Stimulated activated CD8-positive, alpha-beta memory T cell treated with anti-CD3 and anti-CD28 coated beads, Interleukin-7, amount 100 ng/mL, for 4 hours (primary cell): Measurements from ENCODE around the gene ERCC3.
"Not testable (repeated sequence)": the region's sequence is repeated elsewhere in the genome, so short reads cannot be mapped to it uniquely, and the experiment has no call there.

Experiments used
- DNase-seq, 2 donors: peaks; one replicate each; pipeline ENCODE4 v3.0.0-alpha.2; 2020; ENCODE audit warnings: low read depth in 2 of 2

The ERCC3 gene

DNA sequence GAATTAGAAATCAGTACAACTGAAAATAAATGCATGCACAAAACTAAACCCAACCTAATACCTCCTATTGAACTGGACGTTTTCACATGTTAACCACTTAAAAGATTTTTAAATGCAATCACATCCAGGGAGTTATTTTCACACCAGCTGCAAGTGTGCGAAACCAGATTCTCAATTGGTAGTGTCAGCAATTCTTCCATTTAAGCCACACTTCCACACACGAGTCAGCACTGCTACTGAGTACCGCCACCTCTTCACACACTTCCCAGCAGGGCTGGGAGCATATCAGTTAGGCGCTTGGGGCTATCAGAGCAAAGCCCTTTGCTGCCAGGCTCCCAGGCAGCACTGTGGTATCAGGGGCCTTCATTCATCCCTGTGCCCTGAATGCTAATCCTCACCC lies 14.2 kb downstream of the ERCC3 start:
- DNase-seq = no peak

DNA sequence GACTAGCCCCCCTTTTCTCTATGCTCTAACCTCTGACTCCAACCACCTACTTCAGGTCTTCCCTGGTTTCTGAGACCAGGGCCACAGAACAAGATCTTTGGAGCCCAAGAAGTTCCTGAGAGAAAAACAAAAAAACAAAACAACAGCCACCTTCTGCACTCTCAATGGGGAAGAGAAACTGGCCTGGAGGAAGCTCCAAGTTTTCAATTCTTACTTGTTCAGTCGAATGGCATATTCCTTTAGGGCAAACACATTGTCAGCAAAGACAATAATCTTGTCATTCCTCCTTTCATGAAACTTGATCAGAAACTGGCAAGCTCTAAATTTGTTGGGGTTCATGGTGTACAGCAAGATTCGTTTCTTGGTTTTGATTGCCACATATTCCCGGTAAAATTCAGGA lies 15.0 kb downstream of the ERCC3 start:
- no peak for DNase-seq

DNA sequence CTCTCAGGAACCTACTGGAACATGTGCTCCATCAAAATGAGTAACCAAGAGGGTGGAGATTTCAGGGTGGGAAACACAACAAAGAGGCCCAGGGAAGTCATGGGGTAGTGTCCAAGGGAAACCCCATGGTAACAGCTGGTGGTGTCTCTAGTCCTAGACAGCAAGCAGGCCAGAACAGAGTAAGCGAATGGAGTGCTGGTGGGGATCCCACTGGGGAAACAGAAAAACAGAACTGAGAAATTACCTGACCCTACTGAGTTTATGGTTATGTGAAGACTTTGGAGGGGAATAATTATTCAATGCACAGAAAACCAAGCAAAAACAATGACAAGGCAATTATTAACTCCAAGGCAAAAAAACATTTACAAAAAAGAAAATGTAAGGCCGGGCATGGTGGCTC lies 16.9 kb downstream of the ERCC3 start:
- DNase-seq = no peak

DNA sequence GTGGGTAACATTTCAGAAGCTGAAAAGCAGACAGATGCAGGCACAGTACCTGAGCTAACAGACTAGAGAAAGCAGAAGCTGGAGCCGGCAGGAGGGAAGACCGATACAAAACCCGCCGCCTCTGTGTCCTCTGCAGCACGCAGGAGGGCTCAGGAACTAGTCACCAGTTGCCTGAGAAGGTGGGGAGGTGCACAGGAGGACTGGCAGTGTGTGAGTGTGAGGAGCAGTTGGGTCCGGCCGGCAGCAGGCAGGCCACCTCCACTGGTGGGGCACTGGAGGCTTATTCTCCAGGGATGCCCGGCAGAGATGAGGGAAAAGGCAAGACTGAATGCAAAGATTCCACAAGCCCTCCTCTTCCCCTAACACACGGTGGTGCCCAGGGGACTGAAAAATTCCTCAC lies 18.2 kb downstream of the ERCC3 start:
- no peak for DNase-seq

DNA sequence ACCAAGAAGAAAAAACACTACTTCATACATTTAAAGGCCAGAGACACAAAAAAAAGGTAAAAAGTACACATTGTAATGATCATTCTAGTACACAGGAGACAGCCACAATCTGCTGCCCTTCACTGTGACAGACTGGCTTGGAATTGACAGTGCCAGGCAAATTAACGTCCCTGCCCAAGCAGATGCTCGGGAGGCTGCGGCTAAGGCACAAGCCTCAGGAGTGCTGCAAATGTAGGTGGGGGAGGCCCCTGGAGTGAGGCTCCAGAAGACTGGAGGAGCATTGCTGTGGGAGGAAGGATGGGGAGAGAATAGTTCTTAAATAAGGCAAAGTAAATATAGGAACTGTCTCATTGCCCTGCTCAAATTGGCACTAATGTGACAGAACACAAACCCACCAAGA lies 18.6 kb downstream of the ERCC3 start:
- DNase-seq = no peak

DNA sequence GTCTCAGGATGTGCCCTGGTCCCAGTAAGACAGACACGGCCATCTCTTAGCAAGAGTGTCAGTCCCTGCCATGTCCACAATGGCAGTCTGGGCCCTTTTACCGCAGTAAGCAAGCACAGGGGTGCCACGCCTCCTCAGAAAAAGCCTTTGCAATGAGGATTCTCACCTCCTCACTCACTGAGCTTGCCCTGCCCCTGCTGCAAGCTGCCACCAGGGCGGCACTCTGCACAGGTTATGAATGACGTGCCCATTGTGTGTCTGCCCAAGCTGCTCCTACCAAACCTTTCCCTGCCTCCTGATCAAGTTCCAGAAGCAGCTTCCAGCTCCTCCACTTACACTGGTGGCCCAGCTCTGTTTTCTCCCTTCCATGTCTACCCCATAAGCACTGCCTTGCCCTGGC lies 23.3 kb downstream of the ERCC3 start:
- DNase-seq = no peak

DNA sequence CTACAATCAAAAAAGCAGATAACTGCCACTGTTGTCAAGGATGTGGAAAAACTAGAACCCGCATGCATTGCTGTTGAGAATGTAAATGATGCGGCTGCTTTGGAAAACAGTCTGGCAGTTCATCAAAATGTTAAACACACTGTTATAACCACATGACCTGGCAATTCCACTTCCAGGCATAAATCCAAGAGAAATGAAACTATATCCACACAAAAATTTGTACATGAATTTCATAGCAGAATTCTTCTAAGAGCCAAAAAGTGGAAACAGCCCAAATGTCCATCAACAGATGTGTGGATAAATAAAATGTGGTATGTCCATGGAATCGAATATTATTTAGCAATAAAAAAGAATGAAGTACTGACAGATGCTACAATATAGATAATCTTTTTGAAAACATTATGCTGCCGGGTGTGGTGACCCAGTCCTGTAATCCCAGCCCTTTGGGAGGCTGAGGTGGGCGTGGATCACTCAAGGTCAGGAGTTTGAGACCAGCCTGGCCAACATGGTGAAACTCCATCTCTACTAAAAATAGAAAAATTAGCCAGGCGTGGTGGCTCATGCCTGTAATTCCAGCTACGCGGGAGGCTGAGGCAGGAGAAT lies 32.0 kb downstream of the ERCC3 start:
- DNase-seq = no peak

DNA sequence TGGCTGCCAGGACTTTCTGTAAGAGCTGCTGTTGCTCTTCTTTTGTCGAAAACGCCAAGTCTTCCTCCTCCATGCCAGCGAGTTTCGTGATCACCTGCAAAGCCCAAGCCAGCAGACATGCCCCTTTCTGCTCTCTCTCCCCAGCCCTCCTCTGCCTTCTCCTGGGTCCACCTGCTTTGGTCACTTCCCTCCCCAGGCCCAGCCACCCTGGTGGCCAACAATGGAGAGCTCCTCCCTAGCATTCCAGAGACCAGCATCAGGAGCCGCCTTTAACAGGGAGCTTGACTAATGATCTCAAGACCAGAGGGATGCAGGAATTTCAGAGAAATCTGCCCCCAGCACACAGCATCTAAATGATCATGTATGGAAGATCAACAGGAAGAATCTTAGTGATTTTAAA lies 34.6 kb downstream of the ERCC3 start:
- DNase-seq = no peak

DNA sequence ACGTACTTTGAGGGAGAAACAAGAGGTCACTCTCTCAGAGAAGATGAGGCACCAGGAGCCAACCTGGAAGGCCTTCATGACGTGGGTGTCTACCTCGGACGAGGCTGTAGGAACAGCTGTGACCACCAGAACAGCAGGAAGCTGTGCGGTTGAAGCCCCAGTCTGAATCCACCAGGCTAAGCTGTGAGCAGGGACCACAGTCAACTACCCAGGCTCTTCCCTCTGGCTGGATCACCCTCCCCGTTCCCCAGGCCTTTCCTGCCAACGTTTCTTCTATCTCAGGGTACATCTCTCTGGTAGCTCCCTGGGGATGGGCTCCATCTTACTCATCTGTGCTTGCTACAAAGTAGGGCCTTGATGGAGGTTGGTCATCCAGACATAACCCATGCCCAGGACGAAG lies 37.1 kb downstream of the ERCC3 start:
- DNase-seq = no peak

DNA sequence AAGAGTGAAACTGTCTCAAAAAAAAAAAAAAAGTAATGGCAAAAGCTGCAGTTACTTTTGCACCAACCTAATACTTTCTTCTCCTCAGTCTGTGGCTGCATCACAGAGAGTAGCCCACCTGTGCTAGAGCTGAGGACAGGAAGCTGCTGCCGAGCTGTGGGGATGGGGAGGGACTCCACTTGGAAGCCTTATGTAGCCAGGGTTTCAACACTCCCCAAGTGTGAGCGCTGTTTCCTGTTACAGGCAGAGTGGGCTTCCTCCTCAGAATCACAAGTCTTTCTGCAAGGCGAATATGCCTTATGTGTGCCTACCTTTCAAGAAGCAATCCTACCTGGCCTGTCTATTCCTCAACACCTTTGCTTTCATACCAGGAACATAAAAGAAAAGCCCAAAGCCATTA lies 37.6 kb downstream of the ERCC3 start:
- DNase-seq = no peak

DNA sequence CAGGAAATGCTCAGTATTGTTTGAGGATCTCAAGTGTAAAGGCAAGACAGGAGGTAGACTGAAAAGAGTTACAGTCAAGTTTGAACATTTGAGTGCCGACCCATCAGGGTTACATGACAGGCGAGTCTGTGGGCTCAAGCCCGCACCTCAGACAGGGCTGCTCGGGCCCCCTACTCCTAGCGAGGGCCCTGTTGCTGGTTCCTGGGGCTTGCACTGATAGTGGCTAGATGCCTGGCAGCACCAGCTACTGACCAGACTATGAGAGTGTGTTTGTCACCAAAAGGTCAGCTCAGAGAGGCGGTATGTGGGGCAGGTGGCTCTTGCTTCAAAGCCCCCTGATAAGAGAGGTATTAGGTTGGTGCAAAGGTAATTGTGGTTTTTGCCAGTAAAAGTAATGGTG lies 38.2 kb downstream of the ERCC3 start:
- DNase-seq = no peak

DNA sequence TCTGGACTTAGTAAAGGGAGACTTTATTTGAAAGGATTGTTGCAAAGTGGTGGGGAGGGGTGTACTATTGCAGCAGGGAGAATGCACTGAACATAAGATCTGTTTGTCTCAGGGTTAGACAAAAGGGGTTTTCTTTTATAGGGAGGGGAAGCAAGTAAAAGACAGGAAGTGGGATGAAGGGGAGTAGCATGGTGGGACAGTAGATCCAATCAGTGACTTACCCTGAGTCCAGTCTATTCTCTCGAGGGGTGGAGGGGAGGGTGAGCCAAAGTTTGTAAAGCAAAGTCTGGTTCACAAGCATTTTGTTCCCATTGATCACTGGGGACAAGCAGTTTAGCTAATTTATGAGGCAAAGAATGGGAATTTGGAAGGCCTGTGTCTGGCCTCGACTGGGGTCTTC lies 38.8 kb downstream of the ERCC3 start:
- no peak for DNase-seq

DNA sequence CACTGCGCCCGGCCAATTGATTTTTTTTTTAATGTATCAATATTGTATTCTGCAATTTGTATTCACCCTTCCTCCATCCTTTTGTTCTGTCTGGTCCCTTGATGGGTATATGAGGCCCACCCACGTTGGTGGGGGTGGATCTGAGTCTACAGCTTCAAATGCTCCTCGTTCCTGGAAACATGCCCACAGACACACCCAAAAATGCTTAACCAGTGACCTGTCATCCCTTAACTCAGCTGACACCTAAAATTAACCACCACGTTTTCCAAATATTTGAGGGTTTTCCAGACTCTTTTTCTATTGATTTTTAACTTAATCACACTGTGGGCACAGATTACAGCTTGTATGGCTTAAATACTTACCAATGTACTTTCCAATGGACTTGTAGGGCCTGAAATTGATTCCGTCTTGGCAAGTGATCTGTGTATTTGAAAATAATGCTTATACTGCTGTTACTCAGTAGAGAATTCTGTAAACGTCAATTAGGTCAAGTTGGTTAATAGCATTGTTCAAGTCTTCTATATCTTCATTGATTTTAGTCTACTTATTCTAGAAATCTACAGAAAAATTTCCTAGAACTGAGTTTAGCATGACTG lies 39.5 kb downstream of the ERCC3 start:
- no peak for DNase-seq

DNA sequence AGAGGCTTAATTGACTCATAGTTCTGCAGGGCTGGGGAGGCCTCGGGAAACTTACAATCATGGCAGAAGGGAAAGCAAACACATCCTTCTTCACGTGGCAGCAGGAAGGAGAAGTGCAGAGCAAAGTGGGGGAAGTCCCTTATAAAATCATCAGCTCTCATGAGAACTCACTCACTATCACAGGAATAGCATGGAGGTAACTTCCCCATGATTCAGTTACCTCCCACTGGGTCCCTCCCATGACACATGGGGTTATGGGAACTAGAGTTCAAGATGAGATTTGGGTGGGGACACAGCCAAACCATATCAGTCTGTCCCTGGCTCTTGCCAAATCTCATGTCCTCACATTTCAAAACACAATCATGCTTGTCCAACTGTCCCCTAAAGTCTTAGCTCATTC lies 52.8 kb downstream of the ERCC3 start:
- DNase-seq = not testable (repeated sequence)

DNA sequence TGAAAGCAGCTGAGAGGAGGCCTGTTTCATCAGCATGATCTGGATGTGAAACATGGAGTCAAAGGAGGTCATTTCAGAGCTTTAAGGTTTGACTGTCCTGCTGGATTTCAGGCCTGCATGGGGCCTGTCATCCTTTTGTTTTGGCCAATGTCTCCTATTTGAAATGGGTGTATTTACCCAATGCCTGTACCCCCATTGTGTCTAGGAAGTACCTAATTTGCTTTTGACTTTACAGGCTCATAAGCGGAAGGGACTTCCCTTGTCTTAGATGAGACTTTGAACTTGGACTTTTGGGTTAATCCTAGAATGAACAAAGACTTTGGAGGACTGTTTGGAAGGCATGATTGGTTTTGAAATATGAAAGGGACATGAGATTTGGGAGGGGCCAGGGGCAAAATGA lies 54.5 kb downstream of the ERCC3 start:
- no peak for DNase-seq

DNA sequence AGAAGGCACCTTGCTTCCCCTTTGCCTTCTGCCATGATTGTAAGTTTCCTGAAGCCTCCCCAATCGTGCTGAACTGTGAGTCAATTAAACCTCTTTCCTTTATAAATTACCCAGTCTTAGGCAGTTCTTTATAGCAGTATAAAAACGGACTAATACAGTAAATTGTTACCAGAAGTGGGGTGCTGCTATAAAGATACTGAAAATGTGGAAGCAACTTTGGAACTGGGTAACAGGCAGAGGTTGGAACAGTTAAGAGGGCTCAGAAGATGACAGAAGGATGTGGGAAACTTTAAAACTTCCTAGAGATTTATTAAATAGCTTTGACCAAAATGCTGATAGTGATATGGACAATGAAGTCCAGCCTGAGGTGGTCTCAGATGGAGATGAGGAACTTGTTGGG lies 56.2 kb downstream of the ERCC3 start:
- DNase-seq = not testable (repeated sequence)

DNA sequence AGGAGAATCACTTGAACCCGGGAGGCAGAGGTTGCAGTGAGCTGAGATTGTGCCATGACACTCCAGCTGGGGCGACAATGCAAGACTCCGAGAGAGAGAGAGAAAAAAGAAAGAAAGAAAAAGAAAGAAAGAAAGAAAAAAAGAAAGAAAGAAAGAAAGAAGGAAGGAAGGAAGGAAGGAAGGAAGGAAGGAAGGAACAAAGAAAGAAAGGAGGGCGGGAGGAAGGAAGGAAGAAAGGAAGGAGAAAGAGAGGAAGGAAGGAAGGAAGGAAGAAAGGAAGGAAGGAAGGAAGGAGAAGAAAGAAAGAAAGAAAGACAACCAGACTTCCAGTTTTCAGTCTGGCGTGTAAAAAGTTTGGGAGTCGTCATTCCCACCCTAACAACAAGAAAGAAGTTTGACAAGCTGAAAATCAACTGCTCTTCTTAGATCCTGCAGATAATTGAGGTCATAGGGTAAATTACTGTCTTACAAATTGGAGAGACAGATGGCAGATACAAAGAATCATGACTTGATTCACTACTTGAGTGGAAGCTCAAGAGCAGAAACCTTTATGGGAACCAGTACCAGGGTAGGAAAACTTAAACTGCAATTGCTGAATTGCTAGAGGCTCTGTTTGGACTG lies 58.8 kb downstream of the ERCC3 start:
- DNase-seq = no peak

DNA sequence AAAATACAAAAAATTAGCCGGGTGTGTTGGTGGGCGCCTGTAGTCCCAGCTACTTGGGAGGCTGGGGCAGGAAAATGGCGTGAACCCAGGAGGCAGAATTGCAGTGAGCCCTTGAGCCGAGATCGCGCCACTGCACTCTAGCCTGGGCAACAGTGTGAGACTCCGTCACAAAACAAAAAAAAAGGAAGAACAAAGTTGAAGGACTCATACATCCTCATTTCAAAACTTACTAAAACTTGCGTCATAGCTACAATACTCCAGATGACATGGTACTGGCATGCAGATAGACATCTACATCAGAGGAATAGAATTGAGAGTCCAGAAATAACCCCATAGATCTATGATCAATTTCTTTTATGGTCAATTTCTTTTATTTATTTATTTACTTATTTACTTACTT lies 60.2 kb downstream of the ERCC3 start:
- DNase-seq = no peak

DNA sequence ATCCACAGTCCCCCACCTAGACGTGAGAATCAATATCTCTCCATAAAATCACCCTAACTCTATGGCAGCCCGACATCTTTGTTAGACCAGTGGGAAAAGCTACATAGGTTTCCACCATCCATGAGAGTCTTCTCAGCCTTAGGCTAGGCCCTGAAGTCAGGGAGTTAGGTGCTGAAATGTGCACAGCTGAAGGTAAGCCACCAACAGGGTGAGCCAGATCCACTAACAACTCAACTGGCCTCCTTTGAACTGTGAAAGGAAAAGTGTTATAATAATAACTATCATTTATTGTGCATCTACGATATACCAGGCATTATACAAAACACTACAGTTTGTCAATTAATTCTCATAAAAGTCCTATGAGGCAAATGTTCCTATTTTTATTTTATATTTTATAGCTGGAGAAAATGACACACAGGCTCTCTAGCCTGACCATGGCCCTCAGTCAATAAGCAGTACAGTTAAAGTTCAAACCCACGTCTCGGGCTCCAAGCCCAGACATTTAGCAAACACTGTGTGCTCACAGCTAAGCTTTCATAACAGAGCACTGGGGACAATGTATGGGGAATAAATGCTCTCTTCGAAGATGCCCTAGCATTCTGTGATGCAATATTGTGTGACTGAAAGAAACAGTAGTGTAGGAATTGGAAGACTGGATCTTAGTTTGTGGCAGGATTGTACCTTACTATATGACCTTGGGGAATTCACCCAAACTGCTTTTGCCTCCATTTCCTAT lies 62.6 kb downstream of the ERCC3 start:
- DNase-seq = no peak

DNA sequence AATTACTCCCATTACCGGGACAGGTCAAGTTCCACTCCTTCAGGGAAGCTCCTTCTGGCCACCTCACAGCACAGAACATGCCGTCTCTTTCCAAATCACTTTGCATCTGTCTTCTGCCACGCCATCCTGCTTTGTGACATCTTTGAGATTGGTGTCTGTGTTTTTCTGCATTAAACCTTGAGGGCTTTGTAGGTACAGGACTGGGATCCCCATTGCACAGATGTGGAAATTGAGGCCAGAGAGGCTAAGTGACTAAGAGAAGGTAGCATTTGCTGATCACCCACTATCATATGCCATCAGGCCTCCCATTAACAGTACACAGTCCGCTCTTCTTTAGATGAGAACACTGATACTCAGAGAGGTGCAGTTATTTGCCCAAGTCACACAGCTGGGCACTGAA lies 64.4 kb downstream of the ERCC3 start:
- DNase-seq = no peak

DNA sequence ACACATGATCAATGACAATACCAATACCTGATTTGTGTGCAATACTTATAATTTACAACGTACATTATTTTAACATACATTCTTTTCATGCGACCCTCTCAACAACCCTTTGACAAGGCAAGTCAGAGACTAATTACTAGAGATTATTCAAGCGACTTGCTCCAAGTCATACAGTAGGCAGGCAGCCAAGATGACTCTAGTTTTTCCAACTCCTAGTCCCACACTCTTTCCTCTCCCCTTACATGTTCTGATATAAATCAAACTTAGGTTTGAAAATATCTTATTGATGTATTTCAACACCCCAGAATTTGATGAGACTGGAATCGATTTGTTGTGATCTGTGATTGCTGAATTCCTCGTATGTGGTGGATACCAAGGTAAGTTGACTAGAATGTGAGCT lies 65.8 kb downstream of the ERCC3 start:
- no peak for DNase-seq

DNA sequence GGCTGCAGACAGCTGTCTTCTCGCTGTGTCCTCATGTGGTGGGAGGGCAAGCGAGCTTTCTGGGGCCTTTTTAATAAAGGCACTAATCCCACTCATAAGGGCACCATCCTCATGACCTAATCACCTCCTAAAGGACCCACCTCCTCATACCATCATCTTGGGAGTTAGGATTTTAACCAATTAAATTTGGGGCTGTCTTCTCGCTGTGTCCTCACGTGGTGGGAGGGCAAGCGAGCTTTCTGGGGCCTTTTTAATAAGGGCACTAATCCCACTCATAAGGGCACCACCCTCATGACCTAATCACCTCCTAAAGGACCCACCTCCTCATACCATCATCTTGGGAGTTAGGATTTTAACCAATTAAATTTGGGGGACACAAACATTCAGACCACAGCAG lies 66.7 kb downstream of the ERCC3 start:
- DNase-seq = not testable (repeated sequence)
